ENCODE data around the gene CCDC24.

CCDC24 gene

GRCh38 chr1:43971336-43971980 is 19.9 kb upstream of the CCDC24 start:
- Histone ChIP-seq H3K36me3 (ENCODE audit: insufficient read depth, low read length) (no peaks in the 10 kb centered on the region), H2AFZ (ENCODE audit: low read length) (no peak overlapping the region), H3K27me3 (ENCODE audit: insufficient read depth, low read length, poor library complexity, severe bottlenecking) (no peaks in the 10 kb centered on the region), H3K9ac (ENCODE audit: low read depth, low read length, poor library complexity, severe bottlenecking) (no peak overlapping the region), H3K9me3 (ENCODE audit: insufficient read depth, low read depth, low read length) (no peaks in the 10 kb centered on the region), H3K9me2 (replicated peaks; ENCODE audit: low read depth, low read length) (no peaks in the 10 kb centered on the region), H4K20me1 (ENCODE audit: insufficient read depth, low read length, poor library complexity, severe bottlenecking) (peaks cover 14% of the 10 kb centered on the region), H3K4me1 (ENCODE audit: insufficient read depth, low read length, poor library complexity, severe bottlenecking) (peaks cover 25% of the 10 kb centered on the region), H3K79me2 (ENCODE audit: insufficient read depth, low read length) (peaks cover 29% of the 10 kb centered on the region), H3K4me3 (ENCODE audit: low read length, poor library complexity, severe bottlenecking) (no peak overlapping the region), H3K4me2 (ENCODE audit: low read depth, low read length, poor library complexity, severe bottlenecking) (peak overlapping the region; percentile 97), H3F3A (ENCODE audit: low read depth) (no peaks in the 10 kb centered on the region; the same call in 1 of the 2 replicates)
- TF ChIP-seq, protein P1, sequence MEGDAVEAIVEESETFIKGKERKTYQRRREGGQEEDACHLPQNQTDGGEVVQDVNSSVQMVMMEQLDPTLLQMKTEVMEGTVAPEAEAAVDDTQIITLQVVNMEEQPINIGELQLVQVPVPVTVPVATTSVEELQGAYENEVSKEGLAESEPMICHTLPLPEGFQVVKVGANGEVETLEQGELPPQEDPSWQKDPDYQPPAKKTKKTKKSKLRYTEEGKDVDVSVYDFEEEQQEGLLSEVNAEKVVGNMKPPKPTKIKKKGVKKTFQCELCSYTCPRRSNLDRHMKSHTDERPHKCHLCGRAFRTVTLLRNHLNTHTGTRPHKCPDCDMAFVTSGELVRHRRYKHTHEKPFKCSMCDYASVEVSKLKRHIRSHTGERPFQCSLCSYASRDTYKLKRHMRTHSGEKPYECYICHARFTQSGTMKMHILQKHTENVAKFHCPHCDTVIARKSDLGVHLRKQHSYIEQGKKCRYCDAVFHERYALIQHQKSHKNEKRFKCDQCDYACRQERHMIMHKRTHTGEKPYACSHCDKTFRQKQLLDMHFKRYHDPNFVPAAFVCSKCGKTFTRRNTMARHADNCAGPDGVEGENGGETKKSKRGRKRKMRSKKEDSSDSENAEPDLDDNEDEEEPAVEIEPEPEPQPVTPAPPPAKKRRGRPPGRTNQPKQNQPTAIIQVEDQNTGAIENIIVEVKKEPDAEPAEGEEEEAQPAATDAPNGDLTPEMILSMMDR (conservative IDR thresholded peaks at IDR 0.05; ENCODE audit: low read length) = no peak
- no peak for TF ChIP-seq EZH2phosphoT487 (IDR thresholded peaks at IDR 0.05; ENCODE audit: borderline replicate concordance)

GRCh38 chr1:43973981-43974442 is 17.4 kb upstream of the CCDC24 start:
- H3K36me3 ChIP-seq (ENCODE audit: insufficient read depth, low read length) = no peaks in the 10 kb centered on the region
- peaks cover 36% of the 10 kb centered on the region for H4K20me1 ChIP-seq (ENCODE audit: insufficient read depth, low read length, poor library complexity, severe bottlenecking)
- H3K9ac ChIP-seq (ENCODE audit: low read depth, low read length, poor library complexity, severe bottlenecking) = peak overlapping the region; percentile 90
- peak overlapping the region; percentile 91 for H3K4me3 ChIP-seq (ENCODE audit: low read length, poor library complexity, severe bottlenecking)
- no peaks in the 10 kb centered on the region; the same call in 1 of the 2 replicates for H3F3A ChIP-seq (ENCODE audit: low read depth)
- H3K4me1 ChIP-seq (ENCODE audit: insufficient read depth, low read length, poor library complexity, severe bottlenecking) = peaks cover 47% of the 10 kb centered on the region
- no peaks in the 10 kb centered on the region for H3K27me3 ChIP-seq (ENCODE audit: insufficient read depth, low read length, poor library complexity, severe bottlenecking)
- no peaks in the 10 kb centered on the region for H3K9me3 ChIP-seq (ENCODE audit: insufficient read depth, low read depth, low read length)
- H2AFZ ChIP-seq (ENCODE audit: low read length) = peak overlapping the region; percentile 94
- peaks cover 53% of the 10 kb centered on the region for H3K79me2 ChIP-seq (ENCODE audit: insufficient read depth, low read length)
- TF ChIP-seq EZH2phosphoT487 (IDR thresholded peaks at IDR 0.05; ENCODE audit: borderline replicate concordance) = no peak
- TF ChIP-seq, protein P1 (conservative IDR thresholded peaks at IDR 0.05; ENCODE audit: low read length) = no peak
- peak overlapping the region; percentile 93 for H3K4me2 ChIP-seq (ENCODE audit: low read depth, low read length, poor library complexity, severe bottlenecking)
- H3K9me2 ChIP-seq (replicated peaks; ENCODE audit: low read depth, low read length) = no peaks in the 10 kb centered on the region

DNA sequence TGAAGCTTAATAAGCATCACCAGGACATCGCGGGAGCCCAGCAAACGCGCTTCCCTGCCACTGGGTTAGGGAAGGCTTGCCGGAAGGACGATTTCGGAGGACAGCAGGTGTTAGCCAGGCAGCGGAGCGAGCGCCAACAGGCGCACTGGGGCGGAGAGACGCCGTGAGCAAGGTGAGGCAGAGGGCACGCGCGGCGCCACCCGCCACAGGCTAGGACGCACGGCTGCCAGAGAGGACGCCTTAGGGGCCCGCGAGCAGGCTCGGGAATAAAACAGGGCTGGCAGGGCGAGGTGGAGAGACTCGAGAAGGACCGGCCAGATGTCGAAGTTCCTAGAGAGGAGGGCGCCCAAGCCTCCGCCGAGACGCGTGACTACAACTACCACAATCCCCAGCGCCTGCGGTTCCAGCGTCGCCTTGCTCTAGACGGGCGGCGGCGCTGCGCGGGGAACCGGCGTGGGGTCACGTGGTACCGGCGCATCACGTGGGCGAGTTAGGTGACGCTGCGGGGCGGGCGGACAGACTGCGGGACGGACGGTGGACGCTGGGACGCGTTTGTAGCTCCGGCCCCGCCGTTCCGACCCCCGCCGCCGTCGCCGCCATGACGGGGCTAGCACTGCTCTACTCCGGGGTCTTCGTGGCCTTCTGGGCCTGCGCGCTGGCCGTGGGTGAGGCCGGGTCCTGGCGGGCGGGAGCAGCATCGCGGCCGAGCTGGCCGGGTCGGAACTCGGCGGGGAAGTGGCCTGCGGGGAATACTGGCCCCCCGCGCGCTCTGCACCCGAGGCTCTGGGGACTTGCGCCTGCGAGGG is 16.8 kb upstream of the CCDC24 start, which contains the start of gene ATP6V0B:
ATP6V0B (plus strand) TSS at position 518 of the 806 bp plus-strand sequence; CDS start at position 599, 81 bp downstream.
- Histone ChIP-seq H4K20me1 (ENCODE audit: insufficient read depth, low read length, poor library complexity, severe bottlenecking) (peaks cover 36% of the 10 kb centered on the region), H3K36me3 (ENCODE audit: insufficient read depth, low read length) (no peaks in the 10 kb centered on the region), H3K4me1 (ENCODE audit: insufficient read depth, low read length, poor library complexity, severe bottlenecking) (peaks cover 50% of the 10 kb centered on the region), H2AFZ (ENCODE audit: low read length) (peak within 1 kb of the TSS; percentile 94), H3F3A (ENCODE audit: low read depth) (no peaks in the 10 kb centered on the region; the same call in 1 of the 2 replicates), H3K9ac (ENCODE audit: low read depth, low read length, poor library complexity, severe bottlenecking) (peak within 1 kb of the TSS; percentile 90), H3K4me3 (ENCODE audit: low read length, poor library complexity, severe bottlenecking) (peak within 1 kb of the TSS; percentile 91), H3K9me3 (ENCODE audit: insufficient read depth, low read depth, low read length) (no peaks in the 10 kb centered on the region), H3K4me2 (ENCODE audit: low read depth, low read length, poor library complexity, severe bottlenecking) (peak within 1 kb of the TSS; percentile 93), H3K9me2 (replicated peaks; ENCODE audit: low read depth, low read length) (no peaks in the 10 kb centered on the region), H3K27me3 (ENCODE audit: insufficient read depth, low read length, poor library complexity, severe bottlenecking) (no peaks in the 10 kb centered on the region), H3K79me2 (ENCODE audit: insufficient read depth, low read length) (peaks cover 53% of the 10 kb centered on the region)
- TF ChIP-seq EZH2phosphoT487 (IDR thresholded peaks at IDR 0.05; ENCODE audit: borderline replicate concordance) = no peak
- TF ChIP-seq, protein P1 (conservative IDR thresholded peaks at IDR 0.05; ENCODE audit: low read length) = no peak

Measured in Loucy (cell line).